GM18519 (cell line): ENCODE data around the gene CAPN12.

ENCODE experiments used
- ATAC-seq: cut with Tn5 transposase; IDR thresholded peaks from one replicate; pipeline ENCODE4 v1.9.1; 2021; ENCODE audit warnings: mild to moderate bottlenecking, moderate library complexity; ENCODE audit not compliant: unreplicated experiment, low FRiP score

The CAPN12 gene

DNA sequence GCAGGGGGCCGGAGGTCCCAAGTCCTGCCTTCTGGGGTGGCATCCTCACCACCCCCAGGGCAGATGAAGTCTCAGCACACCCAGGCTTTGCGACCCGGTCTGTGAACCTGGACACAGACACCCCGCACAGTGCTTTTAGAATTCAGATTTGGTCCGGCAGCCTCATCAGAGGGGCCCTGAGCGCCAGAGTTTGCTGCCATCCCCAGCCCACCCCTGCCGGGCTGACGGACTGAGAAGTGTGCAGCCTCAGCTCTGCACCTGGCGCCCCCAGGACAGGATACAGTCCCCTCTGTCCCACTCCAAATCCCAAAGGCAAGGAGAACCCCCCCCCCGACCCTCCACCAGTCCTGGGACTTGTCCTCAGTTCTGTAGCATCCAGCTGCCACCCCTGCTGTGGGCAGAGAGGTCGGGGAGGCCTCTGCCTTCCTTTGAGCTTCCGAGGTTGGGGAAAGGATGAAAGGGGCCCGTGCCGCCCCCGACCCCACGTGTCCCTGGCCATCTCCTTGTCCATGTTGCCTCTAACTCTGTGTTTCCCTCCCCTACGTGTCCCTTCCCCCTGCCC lies 16.9 kb downstream of the CAPN12 start:
- no peak for ATAC-seq

DNA sequence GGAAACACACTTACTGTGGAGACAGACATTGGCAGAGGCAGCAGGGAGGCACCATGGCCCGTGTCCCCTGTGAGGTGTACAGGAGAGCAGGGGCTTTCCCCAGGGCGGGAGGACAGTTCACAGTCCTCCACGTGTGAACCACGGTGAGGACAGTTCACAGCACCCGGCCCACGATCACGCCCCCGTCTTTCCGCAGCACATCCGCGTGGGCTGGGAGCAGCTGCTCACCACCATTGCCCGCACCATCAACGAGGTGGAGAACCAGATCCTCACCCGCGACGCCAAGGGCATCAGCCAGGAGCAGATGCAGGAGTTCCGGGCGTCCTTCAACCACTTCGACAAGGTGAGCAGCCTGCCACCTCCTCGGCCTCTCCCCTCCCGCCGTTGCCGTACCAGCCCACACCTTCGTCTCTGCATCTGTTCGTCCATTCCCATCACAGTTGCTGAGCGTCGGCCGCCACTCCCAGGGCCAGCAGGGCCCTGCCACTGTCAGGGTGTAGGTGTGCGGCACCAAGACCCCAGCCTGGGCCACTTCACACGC lies 17.4 kb downstream of the CAPN12 start:
- ATAC-seq = no peak

GRCh38 chr19:38726284-38726673 lies 18.0 kb downstream of the CAPN12 start:
- ATAC-seq = no peak

DNA sequence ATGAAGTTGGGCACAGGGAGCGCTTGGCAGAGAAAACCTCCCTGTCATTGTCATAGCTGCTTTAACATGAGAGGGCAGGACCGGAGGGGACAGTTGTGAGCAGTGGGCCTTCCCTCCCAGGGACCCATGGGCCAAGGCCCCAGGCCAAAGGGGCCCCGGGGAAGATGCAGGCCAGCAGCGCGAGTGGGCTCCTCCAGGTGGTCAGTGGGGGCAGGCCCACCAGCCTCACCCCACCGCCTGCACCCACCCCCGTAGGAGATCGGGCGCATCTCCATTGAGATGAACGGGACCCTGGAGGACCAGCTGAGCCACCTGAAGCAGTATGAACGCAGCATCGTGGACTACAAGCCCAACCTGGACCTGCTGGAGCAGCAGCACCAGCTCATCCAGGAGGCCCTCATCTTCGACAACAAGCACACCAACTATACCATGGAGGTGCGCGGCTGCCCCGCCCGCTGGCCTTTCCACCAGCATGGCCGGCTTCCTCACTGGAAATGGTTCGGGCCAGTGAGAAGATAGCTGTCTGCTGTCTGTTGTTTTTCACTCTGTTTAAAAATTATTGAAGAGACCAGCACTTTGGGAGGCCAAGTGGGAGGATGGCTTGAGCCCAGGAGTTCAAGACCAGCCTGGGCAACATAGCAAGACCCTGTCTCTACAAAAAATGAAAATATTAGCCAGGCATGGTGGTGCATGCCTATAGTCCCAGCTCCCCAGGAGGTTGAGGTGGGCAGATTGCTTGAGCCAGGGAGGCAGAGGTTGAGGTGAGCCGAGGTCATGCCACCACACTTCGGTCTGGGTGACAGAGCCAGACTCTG lies 18.6 kb downstream of the CAPN12 start:
- no peak for ATAC-seq

GRCh38 chr19:38723990-38724854 lies 20.1 kb downstream of the CAPN12 start:
- no peak for ATAC-seq

- no peak for ATAC-seq
Measured at GRCh38 chr19:38723606-38723965, 20.7 kb downstream of the CAPN12 start.

DNA sequence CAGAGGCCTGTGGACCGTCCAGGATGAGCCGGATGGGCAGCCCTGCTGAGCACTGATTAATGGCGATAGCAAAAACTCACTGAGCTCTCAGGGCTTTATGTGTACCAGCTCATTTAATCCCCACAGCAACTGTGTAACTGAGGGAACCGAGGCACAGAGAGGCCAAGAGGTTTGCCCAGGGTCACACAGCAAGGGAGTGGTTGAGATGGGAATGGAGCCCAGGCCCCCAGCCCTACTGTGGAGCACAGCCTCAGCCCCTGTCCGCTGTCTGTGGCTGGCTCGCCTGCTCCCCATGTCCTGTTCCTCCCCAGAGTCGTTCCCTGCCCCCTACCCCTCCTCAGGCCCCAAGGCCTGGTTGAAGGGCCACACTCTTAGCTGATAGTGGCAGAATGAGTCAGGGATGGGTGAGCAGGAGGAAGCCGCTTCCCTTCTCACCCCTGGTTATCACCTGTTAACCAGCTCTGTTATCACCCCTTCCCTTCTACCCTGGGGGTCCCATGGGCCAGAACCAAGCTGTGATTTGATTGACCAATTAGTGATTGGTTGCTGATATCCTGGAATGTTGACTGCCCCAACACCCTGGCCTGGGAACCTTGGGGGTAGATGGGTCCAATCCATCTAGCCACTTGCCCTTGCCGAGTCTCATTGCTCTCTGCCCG lies 21.2 kb downstream of the CAPN12 start:
- ATAC-seq = no peak

DNA sequence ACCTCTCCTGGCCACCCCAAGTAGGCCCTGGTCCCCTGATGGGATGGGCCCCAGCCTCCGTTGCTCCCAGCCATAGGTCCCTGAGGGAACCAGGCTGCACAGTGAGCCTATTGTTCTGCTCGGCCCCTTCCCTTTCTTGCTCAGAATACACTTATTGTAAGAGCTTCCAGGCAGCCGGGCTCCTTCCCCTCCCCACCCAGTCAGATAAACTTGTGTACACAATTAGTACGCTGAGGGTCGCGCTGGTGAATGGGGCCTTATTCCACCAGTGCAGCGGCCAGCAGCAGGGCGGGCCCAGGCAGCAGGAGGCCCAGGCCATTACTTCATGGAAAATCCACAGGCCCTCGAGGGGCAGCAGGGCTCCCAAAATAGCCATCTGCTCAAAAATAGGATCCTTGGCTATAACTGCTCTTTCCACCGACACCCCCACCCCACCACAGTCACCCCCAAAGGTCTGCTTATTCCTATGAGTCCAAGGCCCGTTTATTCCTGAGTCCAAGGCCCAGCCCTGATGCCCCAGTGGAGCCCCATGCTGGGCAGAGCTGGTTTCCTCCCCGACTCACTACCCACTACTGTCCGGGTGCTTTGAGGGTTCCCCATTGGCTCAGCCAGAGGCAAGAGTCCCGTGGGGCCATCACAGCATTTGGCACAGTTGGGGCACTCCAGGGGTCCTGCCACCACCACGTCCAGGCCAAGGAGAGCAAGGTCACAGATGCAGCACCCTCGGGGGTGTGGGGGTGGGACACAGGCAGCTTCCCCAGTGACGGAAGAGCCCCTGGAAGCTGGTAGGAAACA lies 22.1 kb downstream of the CAPN12 start:
- ATAC-seq = no peak

GRCh38 chr19:38721496-38721895 lies 22.8 kb downstream of the CAPN12 start:
- ATAC-seq = no peak

DNA sequence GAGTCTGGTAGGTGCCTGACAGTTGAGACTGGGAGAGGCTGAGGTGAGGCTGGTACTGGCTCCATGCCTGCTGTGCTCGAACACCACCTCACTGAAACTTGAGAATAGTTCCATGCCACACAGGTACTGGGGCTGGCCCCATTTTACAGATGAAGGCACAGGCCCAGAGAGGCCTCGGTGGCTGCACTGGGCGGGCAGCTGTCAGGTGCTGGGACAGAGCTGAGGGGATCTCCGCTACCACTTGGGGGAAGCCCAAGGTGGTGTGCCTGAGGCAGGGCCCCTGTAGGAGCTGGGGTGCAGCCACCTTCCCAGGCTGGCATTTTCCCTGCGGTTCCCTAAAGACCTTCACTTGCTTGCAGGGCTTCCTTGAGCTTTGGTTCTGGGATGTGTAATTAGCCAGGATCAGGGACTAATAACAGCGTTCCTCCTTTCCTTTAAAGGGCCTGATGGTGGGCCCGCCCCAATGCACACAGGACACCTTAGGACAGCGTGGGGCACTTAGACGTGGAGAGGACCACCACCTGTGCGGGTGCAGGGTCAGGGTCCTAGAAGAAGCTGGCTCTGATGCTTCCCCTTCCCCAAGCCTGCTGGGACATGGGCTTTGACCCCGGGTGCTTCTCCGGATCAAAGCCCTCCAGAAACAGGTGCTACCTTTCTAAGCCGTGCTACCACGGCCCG lies 23.6 kb downstream of the CAPN12 start:
- ATAC-seq = no peak

DNA sequence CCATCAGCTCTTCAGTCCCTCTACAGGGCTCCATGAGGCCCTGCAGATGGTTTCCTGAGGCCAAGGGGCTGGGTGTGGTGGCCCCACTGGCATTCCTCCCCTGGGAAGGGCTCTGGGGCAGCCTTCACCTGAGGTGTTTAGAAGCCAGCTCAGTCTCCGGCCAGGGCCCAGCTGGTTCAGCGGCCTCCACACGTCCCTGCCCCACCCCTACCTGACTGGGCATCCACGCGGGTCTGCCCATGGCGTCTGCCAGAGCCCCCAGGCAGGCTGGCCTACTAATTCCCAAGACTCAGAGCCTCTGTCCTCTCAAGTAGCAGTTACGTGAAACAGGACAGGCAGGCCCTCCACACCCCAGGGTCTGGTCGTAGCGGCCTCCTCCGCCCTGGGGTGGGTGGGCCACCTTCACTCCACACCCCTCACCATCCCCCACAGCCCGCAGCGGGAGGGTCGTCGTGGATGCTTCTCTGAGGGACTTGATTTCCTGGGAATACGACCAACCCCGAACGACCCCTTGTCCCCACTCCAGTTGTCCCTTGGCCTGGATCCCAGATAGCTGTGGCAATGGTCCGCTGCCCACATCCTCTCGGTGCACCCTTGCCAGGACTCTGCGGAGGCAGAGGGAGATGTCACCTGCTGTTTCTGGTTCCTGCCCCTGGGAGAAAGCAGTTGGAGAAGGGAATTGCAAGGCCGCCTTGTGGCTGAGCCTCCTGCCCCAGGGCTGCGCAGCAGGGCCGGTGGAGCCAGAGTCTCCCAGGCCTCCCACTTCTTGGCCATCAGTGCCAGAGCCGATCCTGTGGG lies 24.3 kb downstream of the CAPN12 start:
- no peak for ATAC-seq

DNA sequence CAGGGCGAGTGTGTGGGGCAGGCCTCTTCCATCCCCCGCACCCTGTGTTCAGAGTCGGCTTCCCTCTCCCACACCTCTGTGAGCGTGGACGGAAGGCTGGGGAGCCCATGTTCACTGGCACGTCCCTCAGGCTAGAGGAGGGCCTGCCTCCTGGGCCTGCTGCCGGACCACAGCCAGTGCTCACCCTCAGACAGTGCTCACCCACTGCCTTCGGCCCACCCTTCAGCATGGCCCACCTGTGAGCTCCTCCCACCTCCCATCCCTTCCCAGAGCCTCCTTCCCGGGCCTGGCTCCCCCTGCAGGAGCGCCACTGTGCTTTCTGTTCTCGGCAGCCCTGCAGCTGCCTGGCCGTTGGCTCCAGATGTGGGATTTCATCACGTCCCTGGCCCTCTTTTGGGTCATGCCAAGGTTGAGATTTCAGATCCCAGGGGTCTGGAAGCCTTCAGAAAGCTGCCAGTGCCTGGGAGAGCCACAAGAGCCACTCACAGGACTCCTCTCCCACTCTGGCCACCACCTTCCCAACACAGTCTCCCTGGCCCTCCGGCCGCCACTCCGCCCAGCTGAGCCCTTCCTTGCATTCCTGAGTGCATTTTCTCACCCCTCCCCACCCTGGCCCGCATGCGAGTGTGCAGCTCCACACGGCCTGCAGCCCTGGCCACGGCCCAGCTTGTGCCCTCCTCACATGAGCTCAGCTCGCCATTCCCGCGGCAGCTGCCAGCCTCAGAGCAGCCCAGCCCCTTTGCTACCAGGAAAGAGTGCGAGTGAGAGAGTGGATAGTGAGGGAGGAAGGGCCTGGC lies 25.3 kb downstream of the CAPN12 start:
- ATAC-seq = no peak

- no peak for ATAC-seq
Measured at GRCh38 chr19:38717855-38718254, 26.4 kb downstream of the CAPN12 start.

GRCh38 chr19:38717051-38717450 lies 27.2 kb downstream of the CAPN12 start:
- no peak for ATAC-seq

DNA sequence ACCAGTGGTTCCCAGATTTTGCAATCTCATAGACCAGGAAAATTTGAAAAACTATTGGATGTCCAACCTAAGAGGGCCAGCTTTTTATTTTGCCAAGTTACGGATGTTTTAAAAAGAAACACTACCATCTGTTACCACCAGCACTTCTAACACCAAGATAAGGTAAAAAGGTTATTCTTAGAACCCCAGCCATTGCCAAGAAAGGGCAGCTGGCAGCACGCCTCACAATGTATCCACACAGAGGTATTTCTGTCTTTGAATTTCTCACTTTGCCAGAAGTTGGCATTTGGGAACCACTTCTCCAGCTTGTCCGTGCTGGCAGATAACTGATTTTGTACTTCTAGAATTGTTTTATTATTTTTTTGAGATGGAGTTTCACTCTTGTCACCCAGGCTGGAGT lies 28.7 kb downstream of the CAPN12 start:
- no peak for ATAC-seq

DNA sequence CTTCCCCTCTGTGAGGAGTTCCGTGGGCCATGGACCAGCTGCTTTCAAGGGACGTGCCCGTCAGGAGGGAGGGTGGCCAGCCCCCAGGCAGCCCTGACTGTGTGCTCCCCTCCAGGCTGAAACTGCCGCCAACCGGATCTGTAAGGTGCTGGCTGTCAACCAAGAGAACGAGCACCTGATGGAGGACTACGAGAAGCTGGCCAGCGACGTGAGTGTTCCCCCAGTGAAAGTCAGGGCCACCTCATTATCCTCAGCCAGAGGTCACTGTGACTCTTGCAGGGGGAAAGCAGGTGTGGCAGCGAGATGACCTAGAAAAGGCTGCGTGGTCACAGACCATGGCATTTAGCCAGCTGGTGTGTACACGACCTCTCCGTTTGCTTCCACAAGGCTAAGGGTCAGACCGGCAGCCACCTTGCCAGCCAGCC lies 29.9 kb downstream of the CAPN12 start:
- ATAC-seq = no peak

DNA sequence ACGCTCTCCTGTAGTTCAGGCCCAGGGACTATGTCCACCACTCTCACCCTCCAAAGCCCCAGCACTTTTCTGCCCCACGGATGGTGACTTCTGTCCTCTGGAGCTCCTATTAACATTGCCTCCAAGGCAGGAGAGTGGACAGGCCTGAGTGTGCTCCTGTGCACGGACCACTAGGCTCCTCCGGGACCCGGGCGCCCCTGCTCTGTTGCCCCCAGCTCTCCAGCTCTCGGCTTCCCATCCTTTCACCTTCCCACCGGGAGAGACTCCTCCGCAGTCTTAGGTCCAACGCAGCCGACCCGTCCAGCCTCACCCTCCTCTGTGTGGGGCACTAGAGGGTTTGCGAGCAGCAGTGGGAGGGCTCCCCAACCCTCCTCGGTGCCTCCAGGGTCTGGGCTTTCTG lies 30.4 kb downstream of the CAPN12 start:
- ATAC-seq = no peak

DNA sequence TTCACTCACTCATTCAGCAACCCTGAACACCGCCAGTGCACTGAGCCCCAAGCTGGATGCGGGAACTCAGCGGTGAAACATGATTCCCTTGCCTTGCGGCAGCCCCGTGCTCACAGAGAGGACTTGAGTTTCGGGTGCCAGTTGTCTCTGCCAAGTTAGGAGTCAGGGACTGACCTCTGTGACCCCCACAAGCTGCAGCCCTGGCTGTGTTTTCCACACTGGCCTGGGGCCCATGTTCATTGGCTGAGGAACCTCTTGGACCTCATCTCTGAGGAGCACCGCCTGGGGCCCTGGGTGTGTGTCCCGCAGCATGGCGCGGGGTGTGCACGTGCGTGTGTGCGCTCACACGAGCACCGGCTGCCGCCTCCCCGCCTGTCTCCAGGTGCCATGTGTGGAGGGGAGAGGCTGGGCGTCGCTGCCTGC lies 31.0 kb downstream of the CAPN12 start:
- no peak for ATAC-seq
